LNCaP clone FGC (cell line): ENCODE data around the gene NR2C2AP.
A peak's percentile ranks its signal among the peaks of the same experiment; 100 is the strongest.

Experiments
- DNase-seq: peaks from one replicate; pipeline ENCODE4 v3.0.0-alpha.2; 2011; ENCODE audit warnings: low read depth
- H3K4me3 ChIP-seq: 2 replicates; pipeline ENCODE4 v1.5.1; 2011; ENCODE audit warnings: mild to moderate bottlenecking, low read depth, low read length, control low read depth
- TF ChIP-seq, protein P1 (sequence below): IDR thresholded peaks from 2 replicates; pipeline ENCODE4 v1.5.1; 2012; ENCODE audit warnings: mild to moderate bottlenecking; ENCODE audit not compliant: control insufficient read depth, insufficient read depth; ENCODE audit errors: extremely low read depth

Gene NR2C2AP

DNA sequence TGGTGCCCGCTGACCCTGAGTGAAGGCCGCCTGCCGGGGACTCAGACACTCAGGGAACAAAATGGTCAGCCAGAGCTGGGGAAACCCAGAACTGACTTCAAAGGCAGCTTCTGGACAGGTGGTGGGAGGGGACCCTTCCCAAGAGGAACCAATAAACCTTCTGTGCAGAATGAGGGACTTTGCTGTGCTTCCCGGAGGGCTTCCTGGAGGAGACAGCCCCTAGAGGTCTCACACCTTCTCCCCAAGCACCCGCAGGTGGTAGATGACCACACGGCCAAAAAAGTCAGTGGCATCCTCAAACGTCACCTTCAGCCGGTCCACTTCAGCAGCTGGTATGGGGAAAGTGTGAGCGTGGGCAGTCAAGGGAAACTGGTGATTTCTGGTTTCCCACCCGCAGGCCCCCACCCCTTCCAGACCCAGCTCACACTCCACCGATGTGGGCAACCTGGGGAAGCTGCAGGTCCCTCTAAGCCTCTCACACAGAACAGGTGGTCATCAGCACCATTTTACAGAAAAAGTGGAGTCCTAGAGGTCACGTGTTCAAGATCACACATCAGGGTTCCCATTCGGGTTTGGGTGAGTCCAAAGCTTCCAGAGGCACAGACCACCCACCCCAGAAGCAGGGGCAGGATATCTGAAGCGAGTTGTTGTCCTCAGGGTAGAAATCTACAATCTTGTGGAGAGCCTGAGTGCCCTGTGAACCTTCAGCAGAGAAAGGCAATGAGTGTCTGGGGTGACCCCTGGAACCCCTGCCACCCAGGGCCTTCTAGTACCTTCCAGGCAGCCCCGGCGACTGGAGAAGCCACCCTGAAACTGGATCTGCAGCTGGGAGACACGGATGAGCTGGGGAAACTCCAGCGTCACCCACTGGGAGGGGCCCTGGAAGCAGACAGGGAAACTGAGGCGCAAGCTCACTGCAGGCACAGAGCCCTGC is 1.2 kb downstream of the NR2C2AP start:
- H3K4me3 ChIP-seq: peak overlapping the region; percentile 91
- TF ChIP-seq, protein P1, sequence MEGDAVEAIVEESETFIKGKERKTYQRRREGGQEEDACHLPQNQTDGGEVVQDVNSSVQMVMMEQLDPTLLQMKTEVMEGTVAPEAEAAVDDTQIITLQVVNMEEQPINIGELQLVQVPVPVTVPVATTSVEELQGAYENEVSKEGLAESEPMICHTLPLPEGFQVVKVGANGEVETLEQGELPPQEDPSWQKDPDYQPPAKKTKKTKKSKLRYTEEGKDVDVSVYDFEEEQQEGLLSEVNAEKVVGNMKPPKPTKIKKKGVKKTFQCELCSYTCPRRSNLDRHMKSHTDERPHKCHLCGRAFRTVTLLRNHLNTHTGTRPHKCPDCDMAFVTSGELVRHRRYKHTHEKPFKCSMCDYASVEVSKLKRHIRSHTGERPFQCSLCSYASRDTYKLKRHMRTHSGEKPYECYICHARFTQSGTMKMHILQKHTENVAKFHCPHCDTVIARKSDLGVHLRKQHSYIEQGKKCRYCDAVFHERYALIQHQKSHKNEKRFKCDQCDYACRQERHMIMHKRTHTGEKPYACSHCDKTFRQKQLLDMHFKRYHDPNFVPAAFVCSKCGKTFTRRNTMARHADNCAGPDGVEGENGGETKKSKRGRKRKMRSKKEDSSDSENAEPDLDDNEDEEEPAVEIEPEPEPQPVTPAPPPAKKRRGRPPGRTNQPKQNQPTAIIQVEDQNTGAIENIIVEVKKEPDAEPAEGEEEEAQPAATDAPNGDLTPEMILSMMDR: no peak

DNA sequence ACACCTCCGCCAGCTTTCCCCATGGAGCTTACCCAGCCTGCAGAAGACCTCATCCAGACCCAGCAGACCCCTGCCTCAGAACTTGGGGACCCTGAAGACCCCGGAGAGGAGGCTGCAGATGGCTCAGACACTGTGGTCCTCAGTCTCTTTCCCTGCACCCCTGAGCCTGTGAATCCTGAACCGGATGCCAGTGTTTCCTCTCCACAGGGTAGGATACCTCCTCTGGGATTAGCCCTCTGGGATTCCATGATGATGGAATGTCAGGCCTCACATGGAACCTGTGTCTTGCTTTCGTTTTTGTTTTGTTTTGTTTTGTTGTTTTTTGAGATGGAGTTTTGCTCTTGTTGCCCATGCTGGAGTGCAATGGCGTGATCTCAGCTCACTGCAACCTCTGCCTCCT is 9.3 kb downstream of the NR2C2AP start:
- H3K4me3 ChIP-seq: peak overlapping the region; percentile 89
- no peak for DNase-seq
- TF ChIP-seq, protein P1: no peak

More for the DNA sequence above, 1.2 kb downstream of the NR2C2AP start:
- DNase-seq: no peak

DNA sequence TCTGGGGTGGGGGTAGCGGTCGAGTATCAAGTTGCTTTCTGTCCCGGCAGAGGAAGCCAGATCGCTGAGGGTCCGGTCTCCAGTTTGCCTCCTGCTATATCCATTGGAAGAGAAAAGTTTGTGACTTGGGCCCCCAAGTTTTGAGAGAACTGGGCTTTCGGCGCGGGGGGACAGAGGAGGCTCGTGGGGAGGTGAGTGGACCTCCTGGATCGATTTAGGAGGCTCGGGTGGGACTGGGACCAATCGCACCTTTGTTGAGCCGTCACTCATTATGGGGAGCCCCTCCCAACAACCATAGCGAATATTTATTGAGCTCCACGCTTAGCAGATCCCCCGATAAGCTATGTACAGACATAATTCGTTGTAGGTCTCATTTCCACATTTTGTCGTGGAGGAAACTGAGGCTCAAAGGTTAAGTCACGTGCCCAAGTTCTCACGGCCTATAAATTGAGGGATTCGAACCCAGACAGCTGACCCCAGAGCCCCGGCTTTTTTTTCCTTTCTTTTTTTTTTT is 10.2 kb downstream of the NR2C2AP start:
- no peak for DNase-seq
- TF ChIP-seq, protein P1: no peak
- H3K4me3 ChIP-seq: peak overlapping the region; percentile 89

DNA sequence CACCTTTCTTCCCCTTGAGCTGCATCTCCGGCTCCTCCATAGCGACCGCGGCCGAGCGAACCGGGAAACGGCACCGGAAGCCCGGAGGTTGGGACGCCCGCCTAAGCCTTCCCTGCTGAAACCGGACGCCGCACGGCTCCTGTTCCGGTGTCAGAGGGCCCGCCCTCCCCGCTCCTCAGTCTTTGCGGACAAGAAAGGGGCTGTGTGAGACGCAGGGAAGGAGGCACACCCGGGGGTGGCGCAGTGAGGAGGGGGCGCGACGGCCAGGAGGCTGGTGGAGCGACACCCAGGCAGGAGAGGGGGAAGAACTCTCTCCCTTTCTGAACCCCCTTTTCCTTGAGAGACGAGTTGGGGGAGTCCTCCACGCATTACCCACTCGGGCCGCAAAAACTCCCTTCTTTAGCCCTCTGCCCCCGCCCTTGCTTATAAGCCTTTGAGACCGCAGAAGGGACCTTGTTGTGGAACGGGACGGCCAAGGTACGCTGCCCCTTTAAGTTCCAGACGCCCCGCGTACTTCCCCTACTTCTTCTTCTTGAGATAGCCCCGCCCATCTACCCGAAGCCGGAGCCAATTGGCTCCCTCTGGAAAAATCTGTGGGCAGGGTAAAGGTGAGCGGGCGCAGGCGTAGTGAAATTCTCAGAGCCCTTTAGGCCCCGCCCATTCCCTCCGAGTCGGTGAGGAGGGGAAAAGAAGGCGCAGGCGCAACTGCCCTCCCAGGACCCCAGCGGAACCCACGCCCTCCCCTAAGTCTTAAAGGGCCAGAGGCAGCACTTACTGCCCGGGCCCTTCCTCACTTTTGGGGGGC is 10.9 kb downstream of the NR2C2AP start, which contains the start of the genes BORCS8 and RFXANK:
BORCS8 (minus strand) TSS at position 75 of the 805 bp plus-strand sequence; CDS start at position 40, 35 bp downstream.
RFXANK (plus strand) TSS at position 181 of the 805 bp plus-strand sequence. CDS start 1,689 bp downstream, outside the sequence.
- H3K4me3 ChIP-seq: peak within 1 kb of the TSS; percentile 89
- peak; percentile 97 for DNase-seq
- TF ChIP-seq, protein P1: no peak

DNA sequence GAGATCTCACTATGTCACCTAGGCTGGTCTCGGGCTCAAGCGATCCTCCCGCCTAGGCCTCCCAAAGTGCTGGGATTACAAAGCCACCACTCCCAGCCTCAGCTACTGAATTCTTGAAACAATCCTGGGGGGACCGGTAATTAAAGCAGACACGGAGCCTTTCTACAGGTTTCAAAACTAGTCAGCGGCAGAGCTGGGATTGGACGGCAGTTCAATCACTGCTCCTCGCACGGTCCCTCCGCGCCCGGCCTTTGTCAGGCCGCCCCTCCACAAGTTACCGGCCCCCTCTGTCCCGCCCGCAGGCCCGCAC is 11.5 kb downstream of the NR2C2AP start:
- DNase-seq: no peak
- TF ChIP-seq, protein P1: no peak

DNA sequence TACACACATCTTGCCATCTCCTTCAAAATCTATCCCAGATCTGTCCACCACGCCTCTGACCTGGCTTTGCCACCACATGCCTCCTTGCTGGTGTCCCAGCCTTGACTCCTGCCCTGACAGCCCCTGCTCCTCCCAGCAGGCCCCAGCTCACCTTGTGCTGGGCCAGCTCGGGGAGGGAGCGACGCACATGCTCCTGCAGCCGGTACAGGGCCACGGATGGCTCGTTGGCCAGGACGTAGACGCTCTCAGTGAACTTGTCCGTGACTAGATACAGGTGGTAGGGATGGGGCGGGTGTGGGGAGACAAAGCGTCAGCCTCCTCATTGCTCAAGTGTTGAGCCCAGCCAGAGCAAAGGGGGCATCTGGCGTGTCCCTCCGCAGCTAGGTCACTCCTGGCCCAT is 16.5 kb downstream of the NR2C2AP start:
- no peak overlapping the region for H3K4me3 ChIP-seq
- TF ChIP-seq, protein P1: no peak
- DNase-seq: no peak

More for the DNA sequence above, 11.5 kb downstream of the NR2C2AP start:
- H3K4me3 ChIP-seq: peak overlapping the region; percentile 89
